GM19372 (cell line): Measurements from ENCODE around the gene SCN9A.
"Not testable (repeated sequence)": the region's sequence is repeated elsewhere in the genome, so short reads cannot be mapped to it uniquely, and the experiment has no call there.

Experiments used
- ATAC-seq: cut with Tn5 transposase; IDR thresholded peaks from one replicate; pipeline ENCODE4 v1.9.1; 2021; ENCODE audit warnings: mild to moderate bottlenecking, low read depth, moderate library complexity; ENCODE audit not compliant: unreplicated experiment

The SCN9A gene

GRCh38 chr2:166338831-166339339 is 36.9 kb downstream of the SCN9A start:
- no peak for ATAC-seq

- ATAC-seq = no peak
Observed at GRCh38 chr2:166337932-166338331, 37.8 kb downstream of the SCN9A start.

GRCh38 chr2:166335284-166335683 is 40.5 kb downstream of the SCN9A start:
- ATAC-seq = no peak

GRCh38 chr2:166334805-166335204 is 40.9 kb downstream of the SCN9A start:
- ATAC-seq = no peak

- no peak for ATAC-seq
Observed at GRCh38 chr2:166333801-166334200, 41.9 kb downstream of the SCN9A start.

GRCh38 chr2:166332106-166332505 is 43.6 kb downstream of the SCN9A start:
- no peak for ATAC-seq

- no peak for ATAC-seq
Observed at GRCh38 chr2:166331468-166331867, 44.3 kb downstream of the SCN9A start.

- no peak for ATAC-seq
Observed at GRCh38 chr2:166329465-166329864, 46.3 kb downstream of the SCN9A start.

GRCh38 chr2:166328147-166328546 is 47.6 kb downstream of the SCN9A start:
- ATAC-seq = no peak

- ATAC-seq = no peak
Observed at GRCh38 chr2:166321076-166321475, 54.7 kb downstream of the SCN9A start.

- ATAC-seq = no peak
Observed at GRCh38 chr2:166314022-166314759, 61.6 kb downstream of the SCN9A start.

GRCh38 chr2:166312863-166313262 is 62.9 kb downstream of the SCN9A start:
- not testable (repeated sequence) for ATAC-seq

- no peak for ATAC-seq
Observed at GRCh38 chr2:166307326-166307725, 68.4 kb downstream of the SCN9A start.

- ATAC-seq = no peak
Observed at GRCh38 chr2:166304656-166305055, 71.1 kb downstream of the SCN9A start.

- no peak for ATAC-seq
Observed at GRCh38 chr2:166302036-166302435, 73.7 kb downstream of the SCN9A start.

GRCh38 chr2:166297951-166298350 is 77.8 kb downstream of the SCN9A start:
- no peak for ATAC-seq

- no peak for ATAC-seq
Observed at GRCh38 chr2:166293984-166294383, 81.8 kb downstream of the SCN9A start.

- ATAC-seq = no peak
Observed at GRCh38 chr2:166285215-166285614, 90.5 kb downstream of the SCN9A start.

GRCh38 chr2:166284359-166284758 is 91.4 kb downstream of the SCN9A start:
- ATAC-seq = no peak

GRCh38 chr2:166282154-166282553 is 93.6 kb downstream of the SCN9A start:
- no peak for ATAC-seq

GRCh38 chr2:166278856-166279255 is 96.9 kb downstream of the SCN9A start:
- ATAC-seq = no peak

- ATAC-seq = no peak
Observed at GRCh38 chr2:166270376-166270775, 105.4 kb downstream of the SCN9A start.
